CD4-positive, alpha-beta T cell (primary cell): Measurements from ENCODE around the gene POLR1B. TPM values are rescaled to one million over a fixed set of nuclear protein-coding genes. Genes with fewer than 3 reads are reported as not detected.

Experiments
- ATAC-seq: fragments of 200-7000 bp; cut with Tn5 transposase; one replicate; pipeline ENCODE4 v1.10.0; 2022; ENCODE audit warnings: mild to moderate bottlenecking; ENCODE audit not compliant: poor library complexity
- CTCF ChIA-PET: fragments of 350-600 bp; sonication (Branson Sonifier 250); formaldehyde crosslinking; loops from one replicate; lab custom pipeline; 2021; ENCODE audit warnings: antibody characterized with exemption, inconsistent platforms; lab: Charles Lee
- POLR2A ChIA-PET: fragments of 350-600 bp; sonication (Branson Sonifier 250); formaldehyde crosslinking; loops from one replicate; lab custom pipeline; 2021; ENCODE audit warnings: antibody characterized with exemption, inconsistent platforms; lab: Charles Lee
- DNase-seq, 14 experiments: peaks; one replicate each; pipeline ENCODE4 v3.0.0-alpha.2; 2013 to 2020; ENCODE audit warnings: mixed read lengths in 2 of 14
- H3K27ac ChIP-seq, 2 donors: one replicate each; pipeline versions ENCODE4 v1.5.1 to v1.7.0; 2013; ENCODE audit warnings: low read length in 2 of 2, low read depth in 1 of 2, mild to moderate bottlenecking in 1 of 2
- H3K27me3 ChIP-seq, 2 experiments: 1 replicate in 1 of 2; 2 replicates in 1 of 2; pipeline versions ENCODE4 v1.6.1 to v1.7.0; 2013; ENCODE audit warnings: low read length in 2 of 2, control low read depth in 1 of 2, mild to moderate bottlenecking in 1 of 2, moderate library complexity in 1 of 2; ENCODE audit not compliant: insufficient read depth in 2 of 2, control insufficient read depth in 1 of 2
- H3K36me3 ChIP-seq: one replicate; pipeline ENCODE4 v1.6.1; 2013; ENCODE audit warnings: low read length, control low read depth; ENCODE audit not compliant: insufficient read depth
- H3K4me1 ChIP-seq: one replicate; pipeline ENCODE4 v1.6.1; 2013; ENCODE audit warnings: low read length, control low read depth; ENCODE audit not compliant: insufficient read depth
- H3K4me3 ChIP-seq: one replicate; pipeline ENCODE4 v1.5.1; 2013; ENCODE audit warnings: mild to moderate bottlenecking, low read length, moderate library complexity
- H3K9me3 ChIP-seq, 2 experiments: 1 replicate in 1 of 2; 2 replicates in 1 of 2; pipeline versions ENCODE4 v1.6.1 to v1.7.0; 2013; ENCODE audit warnings: low read length in 2 of 2, mild to moderate bottlenecking in 2 of 2, control low read depth in 1 of 2, moderate library complexity in 1 of 2; ENCODE audit not compliant: control insufficient read depth in 1 of 2, insufficient read depth in 1 of 2
- H3K27ac Mint-ChIP-seq: one replicate; pipeline ENCODE4 v1.8.0; 2020; ENCODE audit warnings: mixed read lengths
- H3K27me3 Mint-ChIP-seq: one replicate; pipeline ENCODE4 v1.8.0; 2021; ENCODE audit warnings: mixed read lengths
- H3K36me3 Mint-ChIP-seq: one replicate; pipeline ENCODE4 v1.8.0; 2021; ENCODE audit warnings: low read depth, mixed read lengths
- H3K4me1 Mint-ChIP-seq: one replicate; pipeline ENCODE4 v1.8.0; 2021; ENCODE audit warnings: low read depth, mixed read lengths
- H3K4me3 Mint-ChIP-seq: one replicate; pipeline ENCODE4 v1.8.0; 2020; ENCODE audit warnings: mild to moderate bottlenecking, mixed read lengths
- H3K9me3 Mint-ChIP-seq: one replicate; pipeline ENCODE4 v1.8.0; 2020; ENCODE audit warnings: mixed read lengths
- CTCF ChIP-seq: fragments of 200-600 bp; IDR thresholded peaks from one replicate; pipeline ENCODE4 v1.8.0; 2022; ENCODE audit warnings: antibody characterized with exemption, mild to moderate bottlenecking
- intact Hi-C, 2 experiments: fragments of 100-400 bp; cut with DNase I in 1 of 2; cut with micrococcal nuclease in 1 of 2; formaldehyde crosslinking; loops; one replicate each; pipeline versions ENCODE4 v1.15.1 to v1.9.0; 2023 to 2025; cut with DNase I, micrococcal nuclease
- total RNA-seq, 174 experiments: library from RNA in 2 of 174; stranded (reverse) in 2 of 174; gene quantifications; one replicate each; pipeline ENCODE4 v1.2.3 and lab custom pipeline; 2021 to 2026

POLR1B gene
- total RNA-seq, 2 experiments from 2014 or later, result 9.2 to 11.5 TPM

- ATAC-seq (no peak), DNase-seq (no peak)
- Histone ChIP-seq H3K27me3 (no peaks in the 10 kb centered on the region), H3K4me1 (peaks cover 11% of the 10 kb centered on the region), H3K9me3 (peaks cover 0 to 4% of the 10 kb centered on the region in 2 experiments), H3K4me3 (no peak overlapping the region), H3K27ac (no peak overlapping the region), H3K36me3 (peaks cover 26% of the 10 kb centered on the region)
- Mint-ChIP-seq H3K4me3 (no peak overlapping the region), H3K36me3 (peaks cover 32% of the 10 kb centered on the region), H3K4me1 (peaks cover 19% of the 10 kb centered on the region), H3K27ac (no peak overlapping the region), H3K9me3 (no peaks in the 10 kb centered on the region), H3K27me3 (no peaks in the 10 kb centered on the region)
- no peak for TF ChIP-seq CTCF
- CTCF ChIA-PET, result no interaction called here
- intact Hi-C loops, result no loop called here
- POLR2A ChIA-PET, result no interaction called here
Measured at GRCh38 chr2:112579241-112579640, 37.0 kb downstream of the POLR1B start.

GRCh38 chr2:112580084-112580483 lies 37.8 kb downstream of the POLR1B start:
- no peak for TF ChIP-seq CTCF
- DNase-seq (no peak), ATAC-seq (no peak)
- H3K36me3 ChIP-seq, result peaks cover 17% of the 10 kb centered on the region
- ChIA-PET CTCF (no interaction called here), POLR2A (no interaction called here)
- H3K36me3 Mint-ChIP-seq, result peaks cover 32% of the 10 kb centered on the region
- peaks cover 28% of the 10 kb centered on the region for H3K4me1 Mint-ChIP-seq
- H3K9me3 ChIP-seq, result peaks cover 0 to 4% of the 10 kb centered on the region in 2 experiments
- H3K4me1 ChIP-seq, result peaks cover 19% of the 10 kb centered on the region
- no peaks in the 10 kb centered on the region for H3K9me3 Mint-ChIP-seq
- intact Hi-C loops, result loop anchor here (5.0 to 10.0 kb wide), 5 partner anchors 308 to 693 kb away; partner anchors contain the start of gene TMEM87B (in 1 of the 2)
- no peak overlapping the region for H3K4me3 Mint-ChIP-seq
- no peaks in the 10 kb centered on the region for H3K27me3 Mint-ChIP-seq
- H3K4me3 ChIP-seq, result no peak overlapping the region
- H3K27ac ChIP-seq, result no peak overlapping the region
- H3K27me3 ChIP-seq, result no peaks in the 10 kb centered on the region
- H3K27ac Mint-ChIP-seq, result no peak overlapping the region

- CTCF ChIA-PET, result interaction anchor here (1.0 to 2.9 kb wide), 2 partner anchors 64 to 102 kb away, joined by 3 to 13 read pairs; no protein-coding TSS in a partner anchor
- Mint-ChIP-seq H3K9me3 (no peaks in the 10 kb centered on the region), H3K27me3 (no peaks in the 10 kb centered on the region), H3K27ac (peak overlapping the region; percentile 61), H3K4me3 (peak overlapping the region; percentile 57), H3K4me1 (peaks cover 44% of the 10 kb centered on the region), H3K36me3 (peaks cover 27% of the 10 kb centered on the region)
- Histone ChIP-seq H3K27me3 (no peaks in the 10 kb centered on the region), H3K36me3 (peaks cover 9% of the 10 kb centered on the region), H3K4me1 (peaks cover 35% of the 10 kb centered on the region), H3K9me3 (peaks cover 0 to 4% of the 10 kb centered on the region in 2 experiments), H3K27ac (no peak overlapping the region), H3K4me3 (no peak overlapping the region)
- POLR2A ChIA-PET, result interaction anchor here (1.6 kb wide), 1 partner anchor 41 kb away, joined by 3 read pairs; no protein-coding TSS in a partner anchor
- peak in 8 of 14 experiments; percentile 3 to 77 (median 24) for DNase-seq
- ATAC-seq, result peak; percentile 25
- intact Hi-C loops, result loop anchor here (1.0 to 10.0 kb wide), 7 partner anchors 102 to 695 kb away; partner anchors contain the start of gene TMEM87B (in 1 of the 2)
- peak; percentile 67 for TF ChIP-seq CTCF
Measured at GRCh38 chr2:112582314-112582746, 40.1 kb downstream of the POLR1B start.
